ENCODE data around the gene VAMP1. TPM values are rescaled to one million over a fixed set of nuclear protein-coding genes. Genes with fewer than 3 reads are reported as not detected.

Gene VAMP1
- total and polyA plus RNA-seq, 2 donors (not counting 3 experiments of a cell fraction or from before 2014, with no cell fraction given), result 7.0 to 9.0 TPM

DNA sequence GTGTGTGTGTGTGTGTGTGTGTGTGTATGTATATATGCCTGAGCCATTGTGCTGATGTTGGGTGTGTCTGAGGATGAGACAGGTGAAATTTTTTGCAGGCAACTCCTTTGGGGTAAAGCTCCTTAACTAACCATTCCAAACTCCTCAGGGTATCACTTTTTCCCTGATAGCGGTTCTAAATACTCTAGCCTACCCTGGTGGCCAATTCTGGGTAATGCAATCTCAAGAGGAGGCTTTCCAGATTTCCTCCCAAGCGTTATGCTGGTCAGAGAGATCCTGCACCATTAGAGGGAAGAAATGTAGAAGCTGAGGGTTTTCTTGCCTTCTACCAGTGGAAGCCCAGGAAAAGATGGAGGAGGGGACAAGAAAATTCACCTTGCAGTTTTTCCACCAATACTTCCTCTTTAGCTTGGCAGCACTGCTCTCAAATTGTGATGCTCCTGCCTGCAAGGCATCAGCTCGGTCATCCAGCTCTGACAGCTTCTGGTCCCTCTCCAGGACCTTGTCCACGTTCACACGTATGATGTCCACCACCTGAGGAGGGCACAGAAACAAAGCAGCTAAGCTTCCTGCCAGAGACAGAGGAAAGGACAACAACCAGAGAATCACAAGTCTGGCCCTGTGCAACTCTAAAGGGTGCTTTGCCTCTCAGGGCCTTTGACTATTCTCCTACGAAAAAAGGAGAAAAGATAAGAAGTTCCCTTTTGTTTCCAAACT lies 4.9 kb downstream of the VAMP1 start:
- POLR2A ChIA-PET, result interaction anchor here (1.0 to 1.6 kb wide), 4 partner anchors 14 to 68 kb away, joined by 3 to 5 read pairs (median 4); partner anchors contain the start of genes GAPDH, MRPL51 and TAPBPL
- no peaks in the 10 kb centered on the region for H4K20me1 ChIP-seq (replicated peaks; ENCODE audit: control insufficient read depth, extremely low read depth, insufficient read depth, low read length)
- peaks cover 2% of the 10 kb centered on the region for H3K79me2 ChIP-seq (ENCODE audit: control insufficient read depth, insufficient read depth, low read length)
- H3K27ac ChIP-seq (ENCODE audit: insufficient read depth, low read depth, low read length), result no peak overlapping the region
- no peaks in the 10 kb centered on the region for H3K27me3 ChIP-seq (ENCODE audit: control insufficient read depth in 2 of 2, insufficient read depth in 2 of 2, low read length in 2 of 2)
- peak; percentile 70 for DNase-seq (ENCODE audit: low read depth, low spot score)
- peaks cover 24% of the 10 kb centered on the region for H3K4me1 ChIP-seq (ENCODE audit: control insufficient read depth, extremely low read depth, insufficient read depth, low read length)
- H3K4me3 ChIP-seq (replicated peaks in 1 of 3; ENCODE audit: insufficient read depth in 1 of 3, low read depth in 1 of 3, low read length in 3 of 3), result no peak overlapping the region
- BruUV-seq (replicated peaks), result no TSS peak
- no peaks in the 10 kb centered on the region for H3K9me3 ChIP-seq (replicated peaks; ENCODE audit: control insufficient read depth, insufficient read depth, low read length)
- dilution Hi-C loops (cut with MboI; ENCODE audit: extremely low pct_ligation_motif_present, low sequenced_read_pairs) (no loop called here), intact Hi-C loops (cut with micrococcal nuclease) (loop anchor here (1.0 to 5.0 kb wide), 3 partner anchors 42 to 128 kb away; no protein-coding TSS in a partner anchor)
- H3K4me2 ChIP-seq (ENCODE audit: insufficient read depth, low read length), result no peak overlapping the region
- no peak overlapping the region for H2AFZ ChIP-seq (ENCODE audit: low read depth, low read length)
- CTCF ChIA-PET, result interaction anchor here (0.6 to 2.9 kb wide), 59 partner anchors 9 to 270 kb away, joined by 3 to 147 read pairs (median 5); partner anchors contain the start of genes CD27, GAPDH, LTBR and MRPL51
- TF ChIP-seq, protein P1, sequence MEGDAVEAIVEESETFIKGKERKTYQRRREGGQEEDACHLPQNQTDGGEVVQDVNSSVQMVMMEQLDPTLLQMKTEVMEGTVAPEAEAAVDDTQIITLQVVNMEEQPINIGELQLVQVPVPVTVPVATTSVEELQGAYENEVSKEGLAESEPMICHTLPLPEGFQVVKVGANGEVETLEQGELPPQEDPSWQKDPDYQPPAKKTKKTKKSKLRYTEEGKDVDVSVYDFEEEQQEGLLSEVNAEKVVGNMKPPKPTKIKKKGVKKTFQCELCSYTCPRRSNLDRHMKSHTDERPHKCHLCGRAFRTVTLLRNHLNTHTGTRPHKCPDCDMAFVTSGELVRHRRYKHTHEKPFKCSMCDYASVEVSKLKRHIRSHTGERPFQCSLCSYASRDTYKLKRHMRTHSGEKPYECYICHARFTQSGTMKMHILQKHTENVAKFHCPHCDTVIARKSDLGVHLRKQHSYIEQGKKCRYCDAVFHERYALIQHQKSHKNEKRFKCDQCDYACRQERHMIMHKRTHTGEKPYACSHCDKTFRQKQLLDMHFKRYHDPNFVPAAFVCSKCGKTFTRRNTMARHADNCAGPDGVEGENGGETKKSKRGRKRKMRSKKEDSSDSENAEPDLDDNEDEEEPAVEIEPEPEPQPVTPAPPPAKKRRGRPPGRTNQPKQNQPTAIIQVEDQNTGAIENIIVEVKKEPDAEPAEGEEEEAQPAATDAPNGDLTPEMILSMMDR (IDR thresholded peaks at IDR 0.05; ENCODE audit: extremely low read depth in 1 of 2, insufficient read depth in 1 of 2, low read depth in 1 of 2, low read length in 2 of 2), result peak; percentile 76 to 88
- no peak for TF ChIP-seq GATA2 (IDR thresholded peaks at IDR 0.05; ENCODE audit: insufficient read depth, insufficient read length, low read depth, low read length)
- no peak overlapping the region for H3K9ac ChIP-seq (replicated peaks; ENCODE audit: extremely low read depth, insufficient read depth, low read length)
- H3K9me1 ChIP-seq (replicated peaks; ENCODE audit: control insufficient read depth, extremely low read depth, insufficient read depth, low read length), result no peaks in the 10 kb centered on the region
- peaks cover 1 to 11% of the 10 kb centered on the region in 2 experiments for H3K36me3 ChIP-seq (ENCODE audit: control insufficient read depth in 2 of 2, extremely low read depth in 1 of 2, insufficient read depth in 2 of 2, low read length in 2 of 2)
- peak; percentile 92 for FAIRE-seq

GRCh38 chr12:6464531-6464930 lies 5.9 kb downstream of the VAMP1 start:
- FAIRE-seq, result no peak
- no peak for DNase-seq (ENCODE audit: low read depth, low spot score)
- intact Hi-C loops (cut with micrococcal nuclease) (no loop called here), dilution Hi-C loops (cut with MboI; ENCODE audit: extremely low pct_ligation_motif_present, low sequenced_read_pairs) (no loop called here)
- Histone ChIP-seq H3K27ac (ENCODE audit: insufficient read depth, low read depth, low read length) (no peak overlapping the region), H4K20me1 (replicated peaks; ENCODE audit: control insufficient read depth, extremely low read depth, insufficient read depth, low read length) (no peaks in the 10 kb centered on the region), H3K36me3 (ENCODE audit: control insufficient read depth in 2 of 2, extremely low read depth in 1 of 2, insufficient read depth in 2 of 2, low read length in 2 of 2) (peaks cover 4 to 13% of the 10 kb centered on the region in 2 experiments), H3K9me1 (replicated peaks; ENCODE audit: control insufficient read depth, extremely low read depth, insufficient read depth, low read length) (no peaks in the 10 kb centered on the region), H3K79me2 (ENCODE audit: control insufficient read depth, insufficient read depth, low read length) (peaks cover 2% of the 10 kb centered on the region), H3K4me3 (replicated peaks in 1 of 3; ENCODE audit: insufficient read depth in 1 of 3, low read depth in 1 of 3, low read length in 3 of 3) (no peak overlapping the region), H3K9me3 (replicated peaks; ENCODE audit: control insufficient read depth, insufficient read depth, low read length) (no peaks in the 10 kb centered on the region), H3K9ac (replicated peaks; ENCODE audit: extremely low read depth, insufficient read depth, low read length) (no peak overlapping the region), H3K4me2 (ENCODE audit: insufficient read depth, low read length) (no peak overlapping the region), H2AFZ (ENCODE audit: low read depth, low read length) (no peak overlapping the region), H3K27me3 (ENCODE audit: control insufficient read depth in 2 of 2, insufficient read depth in 2 of 2, low read length in 2 of 2) (no peaks in the 10 kb centered on the region), H3K4me1 (ENCODE audit: control insufficient read depth, extremely low read depth, insufficient read depth, low read length) (peaks cover 20% of the 10 kb centered on the region)
- no TSS peak for BruUV-seq (replicated peaks)
- POLR2A ChIA-PET, result interaction anchor here (1.4 kb wide), 1 partner anchor 69 kb away, joined by 3 read pairs; no protein-coding TSS in a partner anchor
- TF ChIP-seq MAX (IDR thresholded peaks at IDR 0.05; ENCODE audit: insufficient read depth, insufficient read length) (no peak), POLR2A (IDR thresholded peaks at IDR 0.05; ENCODE audit: low read depth, low read length) (no peak), POLR2AphosphoS5 (IDR thresholded peaks at IDR 0.05; ENCODE audit: insufficient read depth, low read depth, low read length) (no peak), GATA2 (IDR thresholded peaks at IDR 0.05; ENCODE audit: insufficient read depth, insufficient read length, low read depth, low read length) (no peak), FOS (IDR thresholded peaks at IDR 0.05; ENCODE audit: borderline replicate concordance, insufficient read depth, low read length) (no peak)
- CTCF ChIA-PET, result interaction anchor here (0.9 to 2.9 kb wide), 28 partner anchors 8 to 269 kb away, joined by 3 to 147 read pairs (median 8); partner anchors contain the start of genes CD27, LTBR, TAPBPL and TNFRSF1A

Measured in endothelial cell of umbilical vein (primary cell).